GM21528 (cell line): ENCODE measurements around the gene HOXA7.

Source experiments
- ATAC-seq: cut with Tn5 transposase; IDR thresholded peaks from one replicate; pipeline ENCODE4 v1.9.1; 2021; ENCODE audit warnings: mild to moderate bottlenecking, moderate library complexity; ENCODE audit not compliant: unreplicated experiment, low FRiP score

HOXA7 gene

DNA sequence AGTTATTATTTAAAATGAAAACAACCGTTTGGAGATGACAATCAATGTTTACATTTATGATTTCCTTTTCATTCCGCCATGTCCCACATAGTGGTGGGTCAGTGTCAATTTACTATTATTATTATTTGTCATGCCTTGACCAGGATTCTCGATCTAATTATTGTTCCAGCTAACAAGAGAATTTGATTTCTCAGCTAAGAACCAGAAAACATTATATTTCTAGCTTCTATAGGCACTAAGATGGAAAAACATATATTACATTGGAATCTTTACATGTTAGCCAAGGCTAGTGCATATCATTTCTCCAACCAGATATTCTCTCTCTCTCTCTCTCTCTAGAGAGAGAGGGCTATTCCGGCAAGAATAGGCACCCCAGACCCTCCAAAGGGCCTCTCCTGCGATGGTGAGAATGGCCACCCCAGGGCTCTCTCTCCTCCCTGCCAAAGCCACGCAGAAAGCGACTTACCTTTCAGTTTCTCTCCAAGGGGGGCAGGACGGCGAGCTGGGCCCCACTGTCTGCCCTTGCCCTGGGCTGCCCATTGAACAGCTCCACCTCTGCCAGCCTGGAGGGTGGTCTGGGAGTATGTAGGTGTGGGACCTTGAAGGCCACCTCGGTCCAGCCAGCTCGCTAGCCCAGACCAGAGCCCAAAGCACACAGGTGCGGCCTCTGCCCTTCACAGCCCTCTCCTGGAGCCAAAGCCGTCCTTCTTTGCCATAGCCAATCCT is 6.5 kb downstream of the HOXA7 start:
- no peak for ATAC-seq

DNA sequence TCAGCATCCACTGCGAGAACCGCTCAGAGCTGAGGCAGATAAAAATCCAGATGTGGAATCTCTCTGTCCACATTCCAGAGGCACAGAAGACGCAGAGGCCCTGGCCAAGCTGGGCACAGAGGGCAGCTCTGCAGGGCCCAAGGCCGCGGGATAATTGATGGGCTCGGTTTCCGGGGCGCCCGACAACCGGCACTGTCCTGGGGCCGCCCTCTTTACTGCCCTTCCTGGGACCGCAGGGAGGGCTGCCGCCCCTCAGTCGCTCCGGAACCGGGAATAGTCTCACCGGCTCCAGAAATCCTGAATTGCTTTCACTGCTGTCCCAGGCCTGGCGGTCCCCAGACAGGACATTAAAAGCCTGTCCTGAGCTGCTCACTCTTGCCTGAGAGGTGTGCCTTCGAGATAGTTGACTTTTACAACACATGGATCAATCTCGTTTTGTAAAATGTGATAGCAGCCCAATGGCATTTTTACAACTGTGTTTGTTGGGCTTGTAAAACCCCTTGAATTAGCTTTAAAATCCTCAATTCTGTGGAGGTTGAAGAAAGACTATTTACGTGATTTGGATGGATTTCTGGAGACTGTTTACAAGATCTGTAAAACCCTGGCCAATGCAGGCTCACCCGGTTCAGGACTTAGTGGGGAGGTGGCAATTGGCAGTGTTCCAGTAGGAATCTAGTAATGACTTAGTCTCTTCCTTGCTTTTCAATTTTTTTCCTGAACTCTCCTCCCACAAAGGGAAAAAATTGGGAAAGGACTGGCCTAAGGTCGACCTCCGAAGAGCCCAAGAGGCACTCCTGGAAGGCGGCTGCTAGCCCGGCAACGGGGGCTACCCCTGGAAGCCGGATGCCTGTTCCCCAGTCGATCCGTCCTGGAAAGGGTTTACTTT is 7.5 kb downstream of the HOXA7 start:
- ATAC-seq, result no peak

- ATAC-seq, result no peak
These were observed 8.3 kb downstream of the HOXA7 start for GRCh38 chr7:27148031-27148755.

DNA sequence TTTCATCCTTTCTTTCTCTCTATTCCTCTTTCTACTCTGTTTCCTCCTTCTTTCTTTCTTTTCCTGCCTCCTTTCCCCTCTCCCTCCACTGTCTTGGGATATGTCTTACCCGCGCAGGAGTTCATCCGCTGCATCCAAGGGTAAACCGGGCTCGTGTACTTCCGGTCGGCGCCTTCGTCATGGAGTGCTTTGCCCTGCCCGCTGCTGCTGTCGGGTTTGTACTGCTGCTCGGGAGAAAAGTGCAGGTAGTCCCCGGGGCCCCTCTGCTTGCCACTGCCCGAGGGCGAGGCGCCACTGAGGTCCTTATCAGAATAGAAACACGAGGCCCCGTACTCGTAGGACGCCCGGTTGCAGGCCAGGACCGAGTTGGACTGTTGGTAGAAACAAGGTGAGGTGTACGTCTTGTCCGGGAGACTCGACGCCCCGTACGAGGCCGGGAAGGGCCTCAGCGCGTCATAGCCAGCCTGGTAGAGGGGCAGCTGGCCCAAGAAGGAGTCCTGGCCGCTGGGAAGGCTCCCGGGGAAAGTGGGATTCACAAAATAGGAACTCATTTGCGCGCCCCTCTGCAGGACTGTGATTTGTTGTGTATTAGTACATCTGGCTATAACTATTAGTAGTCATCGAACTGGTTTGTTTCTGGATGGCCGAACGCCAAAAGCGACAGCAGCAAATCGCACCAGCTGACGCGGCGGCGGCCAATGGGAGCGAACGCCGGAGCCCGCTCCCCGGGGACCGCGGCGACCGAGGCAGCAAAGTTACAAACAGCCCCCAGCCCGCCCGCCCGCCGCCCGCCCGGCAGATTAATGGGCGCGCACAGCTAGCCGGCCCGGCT is 9.1 kb downstream of the HOXA7 start, which contains the start of gene HOXA6:
TSS of gene HOXA6 (minus strand) at position 576 of the 832 bp plus-strand sequence. CDS start at position 551, 25 bp downstream.
- ATAC-seq, result no peak

GRCh38 chr7:27146491-27147198 is 9.8 kb downstream of the HOXA7 start:
- no peak for ATAC-seq

DNA sequence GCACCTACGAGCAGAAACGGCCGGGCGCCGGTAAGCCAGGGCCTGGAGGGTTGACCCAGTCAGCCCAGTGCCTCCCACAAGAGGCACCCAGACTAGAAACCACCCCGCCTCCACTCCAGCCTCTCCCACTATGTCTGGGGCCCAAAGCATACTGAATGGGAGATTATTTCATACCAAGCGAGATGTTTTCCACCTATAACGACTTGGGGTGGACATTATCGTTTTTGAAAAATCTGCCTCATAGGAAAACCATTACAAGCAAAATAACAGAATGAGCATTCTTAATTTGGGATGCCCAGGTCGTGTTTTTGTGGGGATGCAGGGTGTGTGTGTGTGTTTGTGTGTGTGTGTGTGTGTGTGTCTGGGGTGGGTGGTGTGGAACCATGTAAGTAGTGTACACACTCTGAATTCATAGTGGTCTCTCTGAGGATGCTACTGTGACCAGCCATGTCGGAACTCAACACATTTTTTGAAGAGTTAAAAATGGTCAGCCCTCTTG is 10.5 kb downstream of the HOXA7 start:
- no peak for ATAC-seq

- ATAC-seq, result no peak
These were observed 11.1 kb downstream of the HOXA7 start for GRCh38 chr7:27145165-27145913.

- no peak for ATAC-seq
These were observed 11.7 kb downstream of the HOXA7 start for GRCh38 chr7:27144781-27145164.

DNA sequence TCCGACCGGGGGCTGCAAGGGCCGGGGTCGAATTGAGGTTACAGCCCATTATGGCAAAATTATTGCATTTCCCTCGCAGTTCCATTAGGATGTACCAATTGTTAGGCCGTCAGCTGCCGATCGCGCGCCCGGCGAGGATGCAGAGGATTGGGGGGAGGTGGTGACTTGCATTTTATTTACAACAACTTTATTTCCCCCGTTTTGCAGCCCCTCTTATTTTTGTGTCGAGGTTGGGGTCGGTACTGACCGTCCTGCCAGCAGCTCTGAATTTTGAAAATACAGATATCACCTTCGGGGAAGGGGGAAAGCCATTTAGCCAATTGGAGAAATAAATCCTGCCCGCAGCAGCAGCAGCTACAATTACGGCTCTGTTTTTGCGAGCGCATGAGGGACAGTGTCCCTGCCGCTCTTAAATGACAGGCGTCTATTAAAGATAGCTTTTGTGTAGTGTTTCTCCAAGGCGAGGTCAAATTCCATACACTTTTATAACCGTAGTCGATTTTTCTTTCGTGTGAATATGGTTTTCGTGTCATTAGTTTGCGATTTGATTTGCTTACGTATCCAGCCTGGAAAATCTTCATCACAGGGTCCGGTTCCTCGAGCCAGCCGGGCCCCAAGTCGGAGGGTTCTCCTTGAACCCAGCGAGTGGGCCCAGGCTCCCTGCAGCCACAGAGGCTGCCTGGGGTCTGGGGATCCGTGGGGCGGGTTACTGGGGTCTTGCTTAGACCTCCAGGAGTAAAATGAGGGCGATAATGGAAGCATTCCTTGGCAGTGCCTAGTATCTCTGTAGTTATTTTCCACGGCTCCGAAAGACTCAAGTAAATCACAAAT is 12.3 kb downstream of the HOXA7 start:
- ATAC-seq, result no peak

DNA sequence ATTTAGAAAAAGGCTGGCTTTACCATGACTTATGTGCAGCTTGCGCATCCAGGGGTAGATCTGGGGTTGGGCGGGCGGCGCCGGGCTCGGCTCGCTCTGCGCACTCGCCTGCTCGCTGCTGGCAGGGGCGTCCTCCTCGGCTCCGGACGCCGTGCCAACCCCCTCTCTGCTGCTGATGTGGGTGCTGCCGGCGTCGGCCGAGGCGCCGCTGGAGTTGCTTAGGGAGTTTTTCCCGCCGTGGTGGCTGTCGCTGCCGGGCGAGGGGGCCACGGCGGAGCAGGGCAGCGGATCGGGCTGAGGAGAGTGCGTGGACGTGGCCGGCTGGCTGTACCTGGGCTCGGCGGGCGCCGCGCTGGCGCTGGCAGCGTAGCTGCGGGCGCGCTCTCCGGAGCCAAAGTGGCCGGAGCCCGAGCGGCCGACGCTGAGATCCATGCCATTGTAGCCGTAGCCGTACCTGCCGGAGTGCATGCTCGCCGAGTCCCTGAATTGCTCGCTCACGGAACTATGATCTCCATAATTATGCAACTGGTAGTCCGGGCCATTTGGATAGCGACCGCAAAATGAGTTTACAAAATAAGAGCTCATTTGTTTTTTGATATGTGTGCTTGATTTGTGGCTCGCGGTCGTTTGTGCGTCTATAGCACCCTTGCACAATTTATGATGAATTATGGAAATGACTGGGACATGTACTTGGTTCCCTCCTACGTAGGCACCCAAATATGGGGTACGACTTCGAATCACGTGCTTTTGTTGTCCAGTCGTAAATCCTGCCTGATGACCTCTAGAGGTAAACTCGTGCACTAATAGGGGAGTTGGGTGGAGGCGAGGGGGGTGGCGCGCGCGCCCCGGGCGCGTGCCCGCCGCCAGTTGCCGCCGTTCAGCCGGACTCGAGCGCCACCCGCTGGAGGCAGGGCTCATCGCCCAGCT is 13.2 kb downstream of the HOXA7 start, which contains the start of gene HOXA5:
TSS of gene HOXA5 (minus strand) at position 659 of the 927 bp plus-strand sequence. CDS start at position 585, 74 bp downstream.
- ATAC-seq, result no peak

- ATAC-seq, result no peak
These were observed 13.9 kb downstream of the HOXA7 start for GRCh38 chr7:27142580-27143022.

DNA sequence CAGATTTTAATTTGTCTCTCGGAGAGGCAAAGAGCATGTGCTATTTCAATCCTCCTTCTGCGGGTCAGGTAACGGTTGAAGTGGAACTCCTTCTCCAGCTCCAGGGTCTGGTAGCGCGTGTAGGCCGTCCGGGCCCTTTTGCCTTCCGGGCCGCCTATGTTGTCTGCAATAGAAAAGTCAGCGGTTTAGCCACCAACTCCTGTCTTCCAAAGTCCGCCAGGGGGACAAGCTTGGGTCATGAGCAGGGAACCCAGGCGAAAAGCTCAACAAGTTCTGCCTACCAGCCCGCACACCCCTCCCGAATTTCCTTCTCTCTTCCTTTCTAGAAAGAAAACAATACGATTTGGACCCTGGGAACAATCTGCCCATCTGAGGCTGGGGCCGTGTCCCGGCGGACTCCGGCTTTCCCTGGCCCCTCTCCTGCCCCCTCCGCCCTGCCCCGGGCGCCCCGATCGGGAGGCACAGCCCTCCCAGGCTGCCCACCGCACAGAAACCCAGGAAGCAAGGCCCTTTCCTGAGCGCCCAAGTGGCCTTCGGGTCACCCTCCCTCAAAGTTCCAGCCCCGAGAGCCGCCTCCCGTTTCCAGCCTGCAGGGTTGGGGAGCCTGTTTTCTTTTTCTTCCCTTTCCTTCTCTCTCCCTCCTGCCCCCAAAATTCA is 14.4 kb downstream of the HOXA7 start:
- ATAC-seq, result no peak

DNA sequence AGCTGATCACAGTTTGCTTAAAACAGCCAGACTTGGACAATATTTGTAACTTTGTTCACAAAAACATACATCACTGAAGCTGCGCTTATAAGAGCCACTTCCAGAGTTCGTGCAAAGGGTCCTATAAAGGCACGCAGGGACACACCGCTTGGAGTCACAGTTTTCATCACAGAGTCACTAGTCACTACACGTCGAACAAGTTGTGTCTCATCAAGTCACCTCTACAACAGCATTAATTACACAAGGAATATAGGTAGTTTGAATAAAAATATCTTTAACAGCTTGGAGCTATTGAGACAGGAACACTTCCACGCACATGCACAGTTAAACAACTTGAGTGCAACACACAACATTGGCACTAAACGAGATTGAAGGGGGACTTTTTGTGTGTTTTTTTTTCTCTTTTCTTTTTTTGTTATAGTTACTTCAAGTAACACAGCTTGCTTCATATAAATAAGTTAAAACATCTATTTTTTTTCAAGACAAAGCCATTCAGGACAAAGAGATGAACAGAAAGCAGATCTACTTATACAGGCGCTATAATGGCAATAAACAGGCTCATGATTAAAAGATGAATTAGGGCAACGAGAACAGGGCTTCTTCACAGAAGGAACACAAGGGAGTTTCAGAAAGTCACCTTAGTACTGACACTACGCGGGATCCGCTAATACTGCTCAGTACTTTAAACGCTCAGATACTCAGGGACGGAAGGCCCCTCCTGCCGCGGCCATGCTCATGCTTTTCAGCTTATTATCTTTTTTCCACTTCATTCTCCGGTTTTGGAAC is 15.1 kb downstream of the HOXA7 start:
- no peak for ATAC-seq

DNA sequence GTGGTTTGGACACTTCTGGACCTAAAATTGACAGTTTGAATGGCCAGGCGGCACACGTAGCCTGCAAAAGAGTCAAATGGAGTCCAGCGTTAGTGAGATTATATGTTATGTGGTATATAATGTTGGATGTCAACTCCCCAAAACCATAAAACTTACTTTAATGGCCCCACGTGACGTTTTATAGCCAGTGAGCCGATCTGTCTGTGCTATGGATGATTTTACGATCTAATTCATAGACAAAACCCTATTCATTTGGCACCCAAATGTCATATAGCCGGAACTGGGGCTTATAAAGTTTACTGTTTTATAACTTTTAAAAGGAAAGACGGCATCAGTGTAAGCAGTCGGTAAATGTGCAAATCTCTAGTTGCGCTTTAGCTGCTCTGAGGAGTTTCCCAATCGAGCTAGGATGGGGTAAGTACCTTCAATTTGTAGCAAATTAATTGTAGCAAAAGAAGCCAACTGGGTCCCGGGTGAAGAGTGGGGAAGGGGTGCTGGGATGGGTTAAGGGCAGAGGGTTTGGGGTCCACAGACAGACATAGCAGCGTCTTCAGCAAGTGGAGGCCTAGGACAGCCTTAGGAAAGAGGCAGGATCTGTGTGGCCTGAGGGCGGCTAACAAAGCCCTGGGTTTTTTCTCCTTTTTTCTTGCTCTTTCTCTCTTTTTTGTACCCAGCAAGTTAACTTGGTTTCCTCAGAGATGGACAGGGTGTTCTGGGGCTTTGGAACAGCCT is 16.2 kb downstream of the HOXA7 start:
- ATAC-seq, result no peak
